Nephron (organoid): Measurements from ENCODE around the gene YIF1B.

Experiments used
- H3K27ac Mint-ChIP-seq, 3 experiments: 2 replicates each; pipeline ENCODE4 v1.8.0; 2020; ENCODE audit warnings: mixed read lengths in 3 of 3, mild to moderate bottlenecking in 2 of 3, moderate library complexity in 1 of 3
- H3K27me3 Mint-ChIP-seq: 2 replicates; pipeline ENCODE4 v1.8.0; 2021; ENCODE audit warnings: low read depth, mild to moderate bottlenecking, moderate library complexity, mixed read lengths
- H3K36me3 Mint-ChIP-seq: 2 replicates; pipeline ENCODE4 v1.8.0; 2020; ENCODE audit warnings: low read depth, mixed read lengths
- H3K4me1 Mint-ChIP-seq: 2 replicates; pipeline ENCODE4 v1.8.0; 2020; ENCODE audit warnings: mixed read lengths
- H3K4me3 Mint-ChIP-seq, 3 experiments: 2 replicates each; pipeline ENCODE4 v1.8.0; 2020; ENCODE audit warnings: mild to moderate bottlenecking in 3 of 3, mixed read lengths in 3 of 3, moderate library complexity in 2 of 3
- H3K9me3 Mint-ChIP-seq: 2 replicates; pipeline ENCODE4 v1.8.0; 2020; ENCODE audit warnings: mixed read lengths
- CTCF ChIP-seq, 3 experiments: fragments of 200-600 bp; sonication (generic); IDR thresholded peaks; one replicate each; pipeline ENCODE4 v1.5.0; 2021; ENCODE audit warnings: antibody characterized with exemption in 3 of 3; ENCODE audit not compliant: unreplicated experiment in 3 of 3

YIF1B gene

GRCh38 chr19:38298821-38299680 is 16.7 kb downstream of the YIF1B start:
- TF ChIP-seq CTCF (IDR thresholded peaks at IDR 0.05; ENCODE audit: unreplicated experiment in 3 of 3): no peak
- H3K27me3 Mint-ChIP-seq: peaks cover 4% of the 10 kb centered on the region
- H3K27ac Mint-ChIP-seq: no peak overlapping the region
- H3K4me1 Mint-ChIP-seq: no peaks in the 10 kb centered on the region
- no peak overlapping the region for H3K4me3 Mint-ChIP-seq
- no peaks in the 10 kb centered on the region for H3K36me3 Mint-ChIP-seq
- H3K9me3 Mint-ChIP-seq: no peaks in the 10 kb centered on the region

GRCh38 chr19:38294090-38294489 is 21.7 kb downstream of the YIF1B start:
- H3K36me3 Mint-ChIP-seq: peaks cover 4% of the 10 kb centered on the region
- TF ChIP-seq CTCF (IDR thresholded peaks at IDR 0.05; ENCODE audit: unreplicated experiment in 3 of 3): no peak
- no peak overlapping the region for H3K27ac Mint-ChIP-seq
- H3K4me3 Mint-ChIP-seq: no peak overlapping the region
- no peaks in the 10 kb centered on the region for H3K27me3 Mint-ChIP-seq
- H3K9me3 Mint-ChIP-seq: no peaks in the 10 kb centered on the region
- H3K4me1 Mint-ChIP-seq: peaks cover 22% of the 10 kb centered on the region

GRCh38 chr19:38293281-38293680 is 22.5 kb downstream of the YIF1B start:
- Mint-ChIP-seq H3K4me3 (no peak overlapping the region), H3K27ac (no peak overlapping the region), H3K36me3 (peaks cover 4% of the 10 kb centered on the region), H3K4me1 (peaks cover 22% of the 10 kb centered on the region), H3K27me3 (no peaks in the 10 kb centered on the region), H3K9me3 (no peaks in the 10 kb centered on the region)
- TF ChIP-seq CTCF (IDR thresholded peaks at IDR 0.05; ENCODE audit: unreplicated experiment in 3 of 3): no peak

GRCh38 chr19:38291855-38292254 is 23.9 kb downstream of the YIF1B start:
- Mint-ChIP-seq H3K27ac (peak overlapping the region; percentile 24 to 54 (median 27)), H3K4me1 (peaks cover 22% of the 10 kb centered on the region), H3K27me3 (no peaks in the 10 kb centered on the region)

GRCh38 chr19:38290631-38291147 is 25.1 kb downstream of the YIF1B start:
- Mint-ChIP-seq H3K27me3 (peaks cover 3% of the 10 kb centered on the region), H3K9me3 (no peaks in the 10 kb centered on the region), H3K4me3 (no peak overlapping the region), H3K4me1 (peaks cover 22% of the 10 kb centered on the region), H3K36me3 (peaks cover 11% of the 10 kb centered on the region), H3K27ac (peak overlapping the region in 1 of 3 experiments; percentile 46)
- TF ChIP-seq CTCF (IDR thresholded peaks at IDR 0.05; ENCODE audit: unreplicated experiment in 3 of 3): no peak

More at GRCh38 chr19:38291855-38292254, 23.9 kb downstream of the YIF1B start:
- no peaks in the 10 kb centered on the region for H3K9me3 Mint-ChIP-seq
- TF ChIP-seq CTCF (IDR thresholded peaks at IDR 0.05; ENCODE audit: unreplicated experiment in 3 of 3): no peak
- no peak overlapping the region for H3K4me3 Mint-ChIP-seq
- peaks cover 4% of the 10 kb centered on the region for H3K36me3 Mint-ChIP-seq
